Measurements from ENCODE around the gene PKD1.

DNA sequence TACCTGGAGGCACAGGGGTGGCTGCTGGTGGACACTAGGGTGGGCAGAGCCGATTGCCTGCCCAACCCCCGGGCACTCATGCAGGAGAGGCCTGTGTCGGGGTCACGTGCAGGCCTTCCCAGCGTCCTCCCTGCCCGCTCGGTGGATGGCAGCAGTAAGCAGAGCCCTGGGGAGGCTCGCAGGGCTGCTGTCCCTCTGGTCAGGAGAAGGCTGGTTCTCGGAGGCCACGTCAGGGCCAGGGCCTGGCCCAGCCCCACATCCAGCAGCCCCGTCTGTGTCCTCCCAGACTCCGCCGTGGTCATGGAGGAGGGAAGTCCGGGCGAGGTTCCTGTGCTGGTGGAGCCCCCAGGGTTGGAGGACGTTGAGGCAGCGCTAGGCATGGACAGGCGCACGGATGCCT is 52.3 kb downstream of the PKD1 start:
- TF ChIP-seq GATA2 (IDR thresholded peaks at IDR 0.05; ENCODE audit: low read depth, low read length) (no peak), GATA3 (IDR thresholded peaks at IDR 0.05; ENCODE audit: low read depth, low read length) (no peak)
